ENCODE data around the gene MAPK8IP1.

Gene MAPK8IP1

DNA sequence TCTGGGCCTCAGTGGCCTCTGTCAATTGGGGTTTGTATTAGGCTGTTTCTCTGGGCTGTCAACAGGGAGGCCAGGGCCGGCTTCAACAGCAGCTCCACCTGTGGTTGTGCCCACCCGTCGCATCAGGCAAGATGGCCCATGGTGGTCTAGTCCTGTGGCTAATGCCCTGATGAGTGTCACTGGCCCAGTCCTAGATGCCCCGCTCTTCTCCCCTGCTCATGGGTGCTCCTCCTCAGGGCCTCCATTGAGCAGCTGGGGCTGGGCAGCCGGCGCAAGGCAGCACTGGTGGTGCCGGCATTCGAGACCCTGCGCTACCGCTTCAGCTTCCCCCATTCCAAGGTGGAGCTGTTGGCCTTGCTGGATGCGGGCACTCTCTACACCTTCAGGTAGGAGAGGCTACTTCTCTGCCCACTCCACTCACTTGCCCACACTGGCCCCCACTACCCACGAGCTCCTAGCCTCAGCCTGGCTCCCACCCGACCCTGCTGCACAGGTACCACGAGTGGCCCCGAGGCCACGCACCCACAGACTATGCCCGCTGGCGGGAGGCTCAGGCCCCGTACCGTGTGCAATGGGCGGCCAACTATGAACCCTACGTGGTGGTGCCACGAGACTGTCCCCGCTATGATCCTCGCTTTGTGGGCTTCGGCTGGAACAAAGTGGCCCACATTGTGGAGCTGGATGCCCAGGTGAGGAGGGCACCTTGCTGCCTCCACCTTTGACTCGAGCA lies 42.4 kb downstream of the MAPK8IP1 start:
- no peak for DNase-seq

DNA sequence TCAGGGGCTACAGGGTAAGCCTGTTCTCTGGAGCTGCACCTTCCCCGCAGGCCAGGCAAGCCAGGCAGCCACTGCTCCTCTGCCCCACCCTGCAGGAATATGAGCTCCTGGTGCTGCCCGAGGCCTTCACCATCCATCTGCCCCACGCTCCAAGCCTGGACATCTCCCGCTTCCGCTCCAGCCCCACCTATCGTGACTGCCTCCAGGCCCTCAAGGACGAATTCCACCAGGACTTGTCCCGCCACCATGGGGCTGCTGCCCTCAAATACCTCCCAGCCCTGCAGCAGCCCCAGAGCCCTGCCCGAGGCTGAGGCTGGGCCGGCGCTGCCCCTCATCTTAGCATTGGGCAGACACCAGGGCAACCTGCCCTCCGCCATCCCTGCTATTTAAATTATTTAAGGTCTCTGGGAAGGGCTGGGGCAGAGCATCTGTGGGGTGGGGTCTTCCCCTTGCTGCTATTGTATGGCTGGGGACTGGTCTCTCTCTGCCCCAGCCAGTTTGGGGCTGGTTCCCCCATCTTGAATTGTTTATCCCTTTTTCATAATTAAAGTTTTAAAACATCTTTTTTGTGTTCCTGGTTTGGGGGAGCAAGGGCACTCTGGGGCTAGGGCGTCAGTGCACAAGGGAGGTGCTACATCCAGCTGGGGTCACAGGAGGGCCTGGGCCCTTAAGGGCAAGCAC lies 43.2 kb downstream of the MAPK8IP1 start:
- no peak for DNase-seq

DNA sequence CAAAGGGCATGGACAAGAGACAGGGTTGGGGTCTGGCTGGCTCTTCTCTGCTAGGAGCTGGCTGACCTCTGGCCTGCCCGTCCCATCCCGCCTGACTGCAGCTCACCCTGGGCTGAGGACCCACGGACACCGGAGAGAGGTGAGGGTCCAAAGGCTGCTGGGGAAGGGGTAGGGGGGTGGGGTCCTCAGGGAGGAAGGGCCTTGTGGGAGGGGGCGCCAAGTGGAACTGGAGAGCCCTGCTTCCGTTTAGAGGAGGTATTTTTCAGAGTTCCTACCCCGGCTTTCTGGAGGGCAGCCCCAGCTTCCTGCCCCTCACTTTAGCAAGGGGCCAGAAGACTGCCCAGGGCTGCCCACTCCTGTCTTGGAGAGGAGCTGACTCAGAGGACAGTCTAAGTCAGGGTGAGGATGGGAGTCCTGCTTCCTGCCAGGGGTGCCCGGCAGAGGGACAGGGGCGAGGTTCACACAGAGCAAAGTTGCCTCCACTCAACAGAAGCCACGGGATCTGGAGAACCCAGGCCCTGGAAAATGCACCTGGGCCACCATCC lies 44.1 kb downstream of the MAPK8IP1 start:
- DNase-seq = no peak

DNA sequence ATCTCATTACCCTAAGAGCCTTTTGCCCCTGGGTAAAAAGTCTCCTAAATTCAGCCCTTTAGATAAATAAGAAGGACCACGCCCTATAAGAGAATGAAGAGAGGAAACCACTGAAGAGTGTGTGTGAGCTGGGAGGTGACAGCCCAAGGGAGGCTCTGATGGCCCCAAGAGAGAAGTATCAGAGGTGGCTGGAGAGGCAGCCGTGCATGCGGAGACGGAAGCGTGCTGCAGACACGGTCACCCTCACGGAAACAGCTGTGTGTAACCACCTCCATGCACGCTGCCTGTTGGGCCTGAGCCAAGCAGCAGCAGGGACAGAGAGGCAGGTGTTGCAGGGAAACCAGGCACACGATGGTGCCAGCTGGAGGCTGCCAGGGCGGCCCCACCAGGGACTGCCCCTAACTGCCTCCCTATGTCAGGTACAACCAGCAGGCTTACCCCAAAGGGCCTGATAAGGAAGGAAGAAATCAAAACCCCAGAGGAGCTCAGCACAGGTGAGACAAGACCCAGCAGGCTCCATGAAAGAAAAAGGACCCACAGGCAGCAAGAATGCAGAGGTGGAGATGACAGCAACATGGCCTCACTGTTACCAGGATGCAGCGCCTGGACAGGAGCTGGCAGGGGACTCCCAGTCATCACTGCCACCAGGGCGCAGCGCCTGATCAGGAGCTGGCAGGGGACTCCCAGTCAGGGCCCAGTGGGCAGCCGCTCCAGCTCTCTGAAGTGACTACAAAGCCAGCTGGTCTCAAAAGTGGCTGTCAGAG lies 44.8 kb downstream of the MAPK8IP1 start:
- no peak for DNase-seq

DNA sequence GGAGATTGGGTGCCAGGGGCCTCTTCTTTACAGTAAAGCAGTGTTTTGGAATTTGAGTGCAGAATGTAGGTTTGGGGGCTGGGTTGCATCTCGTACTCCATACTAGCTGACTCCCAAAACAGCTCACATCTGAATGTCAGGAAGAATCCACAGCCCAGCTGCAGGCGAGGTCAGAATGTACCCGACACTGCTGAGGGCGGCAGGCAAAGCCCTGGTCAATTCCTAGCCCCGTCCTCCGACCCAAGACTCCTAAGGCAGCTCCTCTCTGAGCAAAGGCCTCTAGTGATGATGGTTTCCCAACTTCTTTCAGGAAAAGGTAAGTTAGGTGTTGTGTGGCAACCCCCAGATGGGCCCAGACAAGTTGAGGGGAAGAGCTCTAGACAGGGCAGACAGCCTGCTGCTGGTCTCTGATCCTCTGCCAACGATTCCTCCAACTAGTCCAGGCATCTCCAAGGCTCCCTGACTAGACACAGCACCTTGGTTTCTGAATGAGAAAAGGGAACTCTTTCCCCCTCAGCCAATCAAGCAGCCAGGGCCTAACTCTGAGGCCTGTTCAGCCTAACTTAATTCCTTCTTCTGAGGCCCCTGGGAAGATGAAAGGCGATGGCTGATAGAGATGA lies 45.6 kb downstream of the MAPK8IP1 start:
- DNase-seq = no peak

DNA sequence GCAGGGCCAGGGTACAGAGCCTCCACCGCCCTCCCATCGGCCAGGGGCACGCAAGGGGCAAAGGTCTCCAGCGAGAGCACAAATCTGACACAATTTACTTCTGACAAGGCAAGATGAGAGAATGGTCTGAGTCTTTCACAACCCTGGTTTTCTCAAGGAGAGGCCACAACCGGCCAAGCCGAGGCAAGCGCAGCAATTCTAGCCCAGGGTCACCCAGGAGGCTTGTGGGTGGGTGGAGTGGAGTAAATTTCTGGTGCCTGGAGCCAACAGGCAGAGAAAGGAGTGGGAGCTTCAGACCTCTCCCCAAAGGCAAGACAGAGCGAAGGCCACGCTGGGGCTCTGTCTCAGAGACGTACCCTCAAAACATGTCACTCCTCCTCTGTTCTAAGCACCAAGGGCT lies 46.3 kb downstream of the MAPK8IP1 start:
- DNase-seq = no peak

DNA sequence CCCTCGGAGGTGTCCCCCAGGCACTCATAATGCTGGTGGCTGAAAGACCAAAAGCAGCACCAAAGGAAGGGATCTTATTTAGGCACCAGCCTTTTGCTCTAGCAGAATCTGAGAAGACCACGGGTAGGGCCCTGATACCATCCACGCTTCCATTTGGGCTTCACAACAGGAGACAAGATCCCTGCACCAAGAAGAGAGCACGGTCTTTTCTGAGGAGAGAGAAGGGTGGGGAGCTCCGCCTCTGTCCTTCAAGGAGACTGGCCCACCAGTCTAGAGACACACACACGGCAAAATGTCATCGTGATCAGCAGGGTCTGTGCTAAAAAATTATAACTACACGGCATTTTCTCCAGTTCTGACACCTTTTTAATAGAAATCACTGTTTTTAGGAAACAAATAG lies 46.8 kb downstream of the MAPK8IP1 start:
- DNase-seq = no peak

DNA sequence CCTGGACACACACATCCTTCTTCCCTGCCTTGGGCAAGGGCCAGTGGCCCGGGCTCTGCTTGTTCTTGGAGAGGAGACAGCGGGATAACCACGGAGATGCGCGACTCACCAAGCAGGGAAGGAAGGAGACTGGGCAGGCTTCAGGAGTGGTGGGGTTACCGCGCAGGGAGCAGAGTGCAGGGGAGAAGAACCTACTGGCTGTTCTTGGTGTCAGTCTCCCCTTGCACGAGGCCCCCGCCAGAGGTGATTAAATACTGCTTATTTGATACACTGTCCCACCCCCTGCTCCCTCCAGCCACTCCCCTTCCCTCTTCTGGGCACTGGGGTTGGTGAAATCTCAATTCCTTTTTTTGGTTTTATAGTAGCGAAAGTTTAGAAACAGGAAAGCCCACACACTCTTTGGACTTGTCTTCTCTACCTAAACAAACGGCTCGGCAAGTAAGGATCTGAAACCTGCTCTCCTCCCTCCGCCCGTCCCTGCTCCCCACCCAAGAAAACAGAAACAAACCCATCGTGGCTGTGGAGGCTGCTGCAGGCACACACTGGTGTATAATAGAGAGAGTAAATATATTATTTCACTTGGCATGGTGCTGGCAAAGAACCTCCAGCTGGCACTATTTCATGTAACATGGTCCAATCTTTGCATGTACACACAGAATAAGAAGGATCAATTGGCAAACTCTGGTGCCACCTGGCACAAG lies 47.8 kb downstream of the MAPK8IP1 start:
- DNase-seq = no peak

DNA sequence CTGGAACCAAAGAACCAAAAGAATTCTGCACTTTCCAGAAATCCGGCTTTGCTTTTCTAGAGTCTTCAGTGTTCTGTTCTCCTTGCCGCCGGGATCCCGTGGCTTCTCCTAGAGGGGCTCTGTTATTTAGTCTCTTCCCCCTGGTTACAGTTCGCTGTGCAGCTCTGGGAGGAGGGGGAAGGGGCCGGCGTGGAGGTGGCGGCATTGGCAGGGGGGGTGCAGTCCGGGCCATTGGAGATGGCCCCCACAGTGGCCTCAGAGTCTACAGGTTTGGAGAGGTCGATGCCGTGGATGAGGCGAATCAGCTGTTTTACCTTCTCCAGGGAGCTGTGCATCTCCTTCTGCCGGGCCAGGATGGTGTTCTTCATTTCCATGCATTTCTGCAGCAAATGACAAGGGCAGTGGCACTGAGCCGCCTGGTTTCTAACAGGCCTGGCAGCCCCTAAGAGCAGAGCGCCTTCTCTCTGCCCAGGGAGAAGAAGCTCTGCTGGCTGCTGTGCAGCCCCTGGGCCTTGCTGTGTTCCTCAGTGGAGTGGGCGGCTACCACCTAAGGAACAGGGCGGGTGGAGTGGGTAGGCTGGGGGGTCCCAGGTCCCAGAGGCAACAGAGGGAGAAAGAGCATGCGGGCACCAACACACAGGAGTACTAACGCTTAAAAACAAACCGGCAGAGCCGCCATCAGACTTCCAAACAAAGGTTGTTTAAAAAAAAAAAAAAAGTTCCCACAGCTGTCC lies 48.6 kb downstream of the MAPK8IP1 start:
- no peak for DNase-seq

DNA sequence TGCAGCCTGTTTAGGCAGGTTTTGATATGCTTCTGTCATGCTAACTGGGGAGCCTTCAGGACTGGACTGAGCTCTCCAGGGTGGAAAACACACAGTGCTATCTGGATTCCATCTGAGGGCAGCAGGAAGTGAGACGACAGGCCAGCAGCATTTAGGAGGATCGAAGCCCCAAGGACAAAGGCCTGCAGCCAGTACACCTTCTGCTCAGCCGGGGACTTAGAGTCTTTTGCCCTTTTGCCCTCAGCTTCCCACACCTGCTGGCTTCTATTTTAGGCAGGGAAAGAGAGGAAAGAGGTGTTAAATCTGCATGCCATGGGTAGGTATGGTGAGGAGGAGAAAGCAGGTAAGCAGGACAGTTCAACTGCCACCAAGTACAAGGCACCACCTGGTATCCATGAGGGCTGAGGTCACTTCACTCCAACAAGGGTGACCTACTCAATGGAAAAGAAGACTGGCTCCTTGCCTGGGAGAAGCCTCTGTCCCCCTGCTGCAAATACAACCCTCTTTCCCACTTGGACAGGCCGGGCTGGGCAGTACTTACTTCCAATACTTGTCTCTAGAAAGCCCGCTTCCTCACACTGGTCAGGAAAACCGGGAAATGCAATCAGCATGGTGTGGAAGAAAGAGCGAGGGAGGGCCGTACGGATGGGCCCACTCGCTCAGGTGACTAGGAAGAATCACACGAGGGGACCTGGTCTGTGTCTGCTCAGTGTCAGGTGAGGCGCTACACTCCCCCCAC lies 49.3 kb downstream of the MAPK8IP1 start:
- no peak for DNase-seq

DNA sequence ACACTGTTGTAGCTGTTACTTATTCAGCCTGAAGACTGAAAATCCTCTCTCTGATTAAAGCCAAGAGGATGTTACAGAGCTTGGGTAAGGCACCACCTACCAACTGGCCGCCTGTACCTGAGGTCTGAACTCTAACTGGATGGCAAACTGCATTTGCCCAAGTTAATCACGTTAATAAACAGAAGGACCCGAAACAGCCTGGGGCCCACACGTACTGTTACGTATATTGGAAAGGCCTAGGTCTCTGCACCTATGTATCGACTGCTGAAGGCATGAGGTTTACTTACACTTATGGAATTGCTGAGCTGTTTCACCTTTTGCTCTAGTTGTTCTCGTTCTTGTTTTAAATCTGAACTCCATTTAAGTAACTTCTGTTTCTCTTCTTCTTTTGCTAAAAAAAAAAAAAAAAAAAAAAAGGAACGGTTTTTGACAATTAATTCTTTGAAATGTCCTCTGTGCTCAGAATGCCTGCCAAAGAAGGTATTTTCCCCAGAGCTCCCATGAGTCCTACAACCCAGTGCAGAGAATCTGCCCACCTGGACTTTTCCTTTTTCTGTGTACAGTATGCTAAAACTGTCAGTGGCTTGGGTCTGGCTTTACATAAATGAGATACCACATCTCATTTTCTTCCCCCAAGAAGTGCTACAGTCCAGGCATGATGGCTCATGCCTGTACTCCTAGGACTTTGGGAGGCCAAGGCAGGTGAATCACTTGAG lies 50.1 kb downstream of the MAPK8IP1 start:
- DNase-seq = no peak

DNA sequence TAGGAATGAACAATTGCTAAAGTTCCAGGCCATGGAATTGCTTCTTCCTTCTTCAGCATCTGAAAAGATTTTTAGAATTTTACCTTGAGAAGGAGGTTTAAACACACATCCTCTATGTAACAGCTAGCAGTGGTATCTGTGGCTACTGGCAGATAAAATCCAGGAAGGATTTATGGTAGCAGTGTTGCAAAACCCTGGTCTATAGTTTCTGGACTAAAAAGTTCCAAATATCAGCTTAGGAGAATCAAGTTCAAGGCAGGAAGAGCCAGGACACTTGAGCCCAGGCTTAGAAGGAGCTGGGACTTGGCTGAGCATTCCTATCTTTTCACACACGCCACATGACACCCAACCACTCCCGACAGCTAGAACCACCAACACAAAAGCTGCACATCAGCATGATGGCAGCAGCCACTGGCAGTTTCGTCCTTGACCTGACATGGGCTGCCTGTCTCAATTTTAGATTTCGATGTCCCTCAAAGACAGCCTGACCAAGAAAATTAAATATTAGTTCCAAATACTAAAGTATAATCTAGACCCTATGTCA lies 51.1 kb downstream of the MAPK8IP1 start:
- DNase-seq = no peak

DNA sequence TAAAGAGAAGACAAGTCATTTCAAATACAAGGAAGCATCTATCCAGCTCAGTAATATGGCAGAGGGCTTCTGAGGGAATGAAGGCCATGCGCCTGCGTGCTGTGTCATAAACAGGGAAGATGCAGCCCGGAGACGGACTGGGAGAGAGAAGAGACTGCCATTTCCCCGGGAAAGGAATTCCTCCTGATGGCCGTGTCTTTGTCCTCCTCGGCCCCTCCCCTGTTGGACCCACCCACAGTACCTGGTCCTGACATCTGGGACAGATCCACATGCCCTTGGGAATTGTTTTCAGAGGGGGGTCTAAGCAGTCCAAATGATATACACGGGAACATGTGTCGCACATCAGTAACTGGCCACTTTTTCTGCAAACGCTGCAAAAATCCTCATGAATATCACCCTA lies 52.5 kb downstream of the MAPK8IP1 start:
- no peak for DNase-seq

DNA sequence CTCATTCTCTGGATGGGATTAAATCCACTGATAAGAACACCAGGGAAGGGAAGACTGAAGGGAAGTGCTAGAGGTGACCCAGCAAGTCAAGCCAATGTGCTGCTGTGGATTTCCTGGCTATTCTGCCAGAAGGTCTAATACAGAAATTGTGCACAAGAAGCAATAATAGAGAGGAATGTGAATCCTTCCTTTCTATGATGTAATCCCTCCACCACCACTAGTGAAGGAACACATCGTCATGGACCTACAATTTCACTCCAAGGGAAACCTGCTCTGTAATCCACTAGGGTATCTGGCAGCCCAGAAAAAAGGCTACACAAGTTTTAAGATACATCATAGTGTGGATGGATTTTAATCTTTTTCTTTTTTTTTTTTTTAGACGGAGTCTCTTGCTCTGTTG lies 54.4 kb downstream of the MAPK8IP1 start:
- no peak for DNase-seq

DNA sequence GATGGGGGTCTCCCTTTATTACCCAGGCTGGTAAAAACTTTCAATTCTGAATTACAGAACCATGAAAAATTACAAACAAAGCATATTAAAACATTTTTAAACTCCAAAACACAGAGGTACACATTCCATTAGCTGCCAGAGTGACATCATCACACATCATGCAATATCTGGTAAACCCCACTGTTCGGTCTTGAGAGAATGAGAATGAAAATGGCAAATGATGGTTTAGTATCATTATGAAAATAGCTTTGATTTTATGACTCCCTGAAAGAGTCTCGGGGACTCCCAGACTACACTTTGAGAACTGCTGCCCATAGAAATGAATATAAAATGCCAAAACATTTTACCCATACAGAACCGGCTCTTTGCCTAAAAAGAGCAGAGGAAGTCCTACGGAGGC lies 55.8 kb downstream of the MAPK8IP1 start:
- no peak for DNase-seq

DNA sequence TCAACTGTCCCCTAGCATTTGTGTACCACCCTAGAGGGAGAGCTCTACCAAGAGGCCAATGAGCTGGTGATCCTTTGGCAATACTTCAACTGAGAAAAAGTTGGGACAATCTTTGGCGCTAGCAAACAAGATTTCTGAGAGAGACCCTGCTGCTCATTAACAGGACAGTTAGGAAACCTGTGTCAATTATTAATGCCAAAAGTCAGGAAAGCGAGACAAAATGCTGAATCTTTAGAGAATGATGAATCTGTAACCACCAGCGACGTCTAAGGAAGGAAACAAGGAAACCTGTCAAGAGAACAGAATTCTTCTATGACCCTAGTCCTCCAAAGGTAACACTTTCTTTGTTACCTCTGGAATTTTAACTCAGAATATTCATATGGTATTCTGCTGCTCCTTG lies 56.9 kb downstream of the MAPK8IP1 start:
- no peak for DNase-seq

DNA sequence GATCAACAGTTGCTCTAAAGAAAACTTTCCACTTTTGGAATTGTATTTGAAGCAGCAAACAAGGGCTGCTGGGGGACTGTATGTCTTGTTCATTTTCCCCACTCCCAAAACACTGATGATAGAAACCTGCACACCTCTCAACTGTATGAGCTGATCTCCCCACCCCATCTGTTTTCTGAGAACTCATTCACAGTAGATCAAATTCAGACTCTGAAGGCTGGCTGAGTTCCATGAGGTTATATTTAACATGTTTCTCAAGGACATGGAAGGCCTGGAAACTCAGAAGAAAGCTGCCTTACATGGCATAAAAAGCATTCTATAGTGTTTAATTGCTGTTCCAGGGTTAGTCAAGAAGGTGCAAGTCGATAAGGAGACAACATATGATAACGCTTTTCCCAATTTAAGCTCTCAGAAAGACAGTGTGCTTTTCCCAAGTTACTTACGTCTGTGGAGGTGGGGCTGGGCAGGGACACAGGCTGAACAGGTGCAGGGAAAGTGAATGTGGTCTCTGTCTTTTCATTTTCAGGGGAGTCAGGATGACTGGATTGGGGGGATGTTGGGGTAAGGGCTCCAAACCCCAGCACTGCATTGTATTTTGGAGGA lies 60.0 kb downstream of the MAPK8IP1 start:
- no peak for DNase-seq

DNA sequence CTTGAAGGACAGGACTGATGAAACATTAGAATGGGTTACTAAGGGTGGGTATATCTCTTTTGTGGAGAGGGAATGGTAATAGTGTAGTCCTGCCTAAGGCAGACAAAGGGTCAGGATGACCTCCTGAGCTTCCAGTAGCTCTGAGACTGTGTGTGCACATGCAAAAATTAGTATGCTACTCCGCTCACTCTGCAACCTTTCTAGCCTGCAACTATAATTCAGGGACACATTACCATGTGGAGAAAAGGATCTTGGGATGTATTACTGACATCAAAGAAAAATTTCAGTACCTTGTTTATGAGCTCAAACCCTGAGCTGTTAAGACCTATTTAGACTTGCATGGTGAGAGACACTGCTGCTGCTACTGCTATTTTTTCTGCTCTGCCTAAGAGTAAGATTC lies 62.4 kb downstream of the MAPK8IP1 start:
- no peak for DNase-seq

DNA sequence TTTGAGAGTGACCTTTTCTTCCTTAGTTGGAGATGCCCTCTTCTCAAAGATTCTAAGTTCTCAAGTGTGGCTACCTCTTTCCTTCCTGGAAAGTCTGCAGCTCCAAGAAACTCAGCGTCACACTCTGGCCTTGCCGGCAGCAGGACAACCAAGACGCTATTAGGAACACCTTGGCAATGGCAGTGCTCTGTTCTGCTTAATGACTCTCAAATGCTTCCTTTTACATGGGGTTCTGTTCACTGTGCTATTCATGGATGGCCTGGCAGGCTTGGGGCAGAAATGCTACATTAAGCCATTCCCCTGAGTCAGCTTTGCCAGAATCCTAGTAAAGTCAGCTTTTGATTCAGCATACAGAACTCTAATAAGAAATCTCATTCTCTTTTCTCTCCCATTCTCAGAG lies 62.9 kb downstream of the MAPK8IP1 start:
- DNase-seq = no peak

DNA sequence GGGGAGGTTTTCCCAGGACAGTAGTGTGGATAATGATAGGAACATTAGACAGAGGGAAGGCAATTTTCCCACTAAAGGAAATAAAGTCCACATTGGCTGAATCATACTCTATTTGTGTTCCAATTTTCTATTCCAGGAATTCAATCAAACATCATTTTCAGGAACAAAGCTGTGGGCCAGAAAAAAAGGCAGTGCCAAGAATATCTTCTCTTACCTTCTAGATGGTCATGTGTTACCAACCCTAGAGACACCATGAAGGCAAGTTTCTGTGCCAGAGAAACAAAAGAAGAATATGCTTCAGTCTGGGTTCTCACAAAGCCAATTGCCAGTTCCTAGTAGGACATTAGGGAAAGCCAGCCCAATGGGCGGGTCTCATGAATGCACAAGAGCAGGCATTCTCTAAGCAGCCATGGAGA lies 64.5 kb downstream of the MAPK8IP1 start:
- no peak for DNase-seq
